H9 (cell line): ENCODE data around the gene PLD5. TPM values are rescaled to one million over a fixed set of nuclear protein-coding genes. Genes with fewer than 3 reads are reported as not detected.

ENCODE experiments used
- DNase-seq: peaks from one replicate; pipeline ENCODE4 v3.0.0-alpha.2; 2017
- H2AFZ ChIP-seq: one replicate; pipeline ENCODE4 v1.6.1; 2013; ENCODE audit warnings: mild to moderate bottlenecking, low read length, control low read depth, moderate library complexity
- H2AK5ac ChIP-seq: 2 replicates; pipeline ENCODE4 v1.6.1; 2013; ENCODE audit warnings: low read length, control low read depth, mixed read lengths; ENCODE audit not compliant: insufficient read length
- H2BK120ac ChIP-seq: one replicate; pipeline ENCODE4 v1.6.1; 2013; ENCODE audit warnings: low read depth, mild to moderate bottlenecking, low read length, control low read depth, inconsistent platforms; ENCODE audit not compliant: poor library complexity, severe bottlenecking
- H2BK12ac ChIP-seq: 2 replicates; pipeline ENCODE4 v1.6.1; 2013; ENCODE audit warnings: low read length, control low read depth, mixed read lengths, low read depth; ENCODE audit not compliant: insufficient read length
- H2BK15ac ChIP-seq: 2 replicates; pipeline ENCODE4 v1.6.1; 2013; ENCODE audit warnings: low read depth, low read length, control low read depth
- H2BK20ac ChIP-seq: one replicate; pipeline ENCODE4 v1.6.1; 2013; ENCODE audit warnings: low read depth, mild to moderate bottlenecking, low read length, control low read depth, inconsistent platforms; ENCODE audit not compliant: poor library complexity, severe bottlenecking
- H2BK5ac ChIP-seq: 2 replicates; pipeline ENCODE4 v1.6.1; 2013; ENCODE audit warnings: low read length, control low read depth, mixed read lengths; ENCODE audit not compliant: insufficient read length
- H3K14ac ChIP-seq: 2 replicates; pipeline ENCODE4 v1.6.1; 2013; ENCODE audit warnings: low read length, control low read depth; ENCODE audit not compliant: insufficient read depth
- H3K18ac ChIP-seq: 2 replicates; pipeline ENCODE4 v1.6.1; 2013; ENCODE audit warnings: low read depth, mild to moderate bottlenecking, mixed read lengths, low read length, control low read depth; ENCODE audit not compliant: insufficient read length
- H3K23ac ChIP-seq: 2 replicates; pipeline ENCODE4 v1.6.1; 2013; ENCODE audit warnings: low read length, control low read depth, mixed read lengths, low read depth; ENCODE audit not compliant: insufficient read length
- H3K23me2 ChIP-seq: 2 replicates; pipeline ENCODE4 v1.6.1; 2013; ENCODE audit warnings: low read depth, mild to moderate bottlenecking, mixed read lengths, low read length, control low read depth; ENCODE audit not compliant: insufficient read length, poor library complexity, severe bottlenecking
- H3K27ac ChIP-seq: 2 replicates; pipeline ENCODE4 v1.5.1; 2013; ENCODE audit warnings: low read length, control low read depth, mixed read lengths, low read depth; ENCODE audit not compliant: insufficient read length
- H3K27me3 ChIP-seq: 2 replicates; pipeline ENCODE4 v1.6.1; 2013; ENCODE audit warnings: low read length, control low read depth, inconsistent platforms; ENCODE audit not compliant: insufficient read depth
- H3K4ac ChIP-seq: 2 replicates; pipeline ENCODE4 v1.6.1; 2013; ENCODE audit warnings: low read depth, mild to moderate bottlenecking, control low read depth, inconsistent platforms, low read length, moderate library complexity
- H3K4me1 ChIP-seq: 2 replicates; pipeline ENCODE4 v1.6.1; 2013; ENCODE audit warnings: low read length, control low read depth, inconsistent platforms; ENCODE audit not compliant: insufficient read depth
- H3K4me2 ChIP-seq: 2 replicates; pipeline ENCODE4 v1.6.1; 2013; ENCODE audit warnings: low read length, control low read depth, mixed read lengths; ENCODE audit not compliant: insufficient read length, insufficient read depth
- H3K56ac ChIP-seq: 2 replicates; pipeline ENCODE4 v1.6.1; 2013; ENCODE audit warnings: low read depth, mild to moderate bottlenecking, mixed read lengths, low read length, control low read depth; ENCODE audit not compliant: insufficient read length
- H3K79me1 ChIP-seq: 2 replicates; pipeline ENCODE4 v1.6.1; 2013; ENCODE audit warnings: low read depth, mild to moderate bottlenecking, moderate library complexity, low read length, control low read depth, inconsistent platforms; ENCODE audit not compliant: insufficient read depth, poor library complexity, severe bottlenecking
- H3K79me2 ChIP-seq: 2 replicates; pipeline ENCODE4 v1.6.1; 2013; ENCODE audit warnings: low read length, control low read depth, inconsistent platforms; ENCODE audit not compliant: insufficient read depth
- H3K9ac ChIP-seq: 2 replicates; pipeline ENCODE4 v1.6.1; 2013; ENCODE audit warnings: low read length, control low read depth, mixed read lengths; ENCODE audit not compliant: insufficient read length; ENCODE audit errors: extremely low read depth
- H3K9me3 ChIP-seq: one replicate; pipeline ENCODE4 v1.6.1; 2013; ENCODE audit warnings: low read depth, low read length, inconsistent platforms; ENCODE audit not compliant: control insufficient read depth
- H3T11ph ChIP-seq: one replicate; pipeline ENCODE4 v1.6.1; 2013; ENCODE audit warnings: mild to moderate bottlenecking, low read length, control low read depth, inconsistent platforms
- H4K20me1 ChIP-seq: one replicate; pipeline ENCODE4 v1.6.1; 2013; ENCODE audit not compliant: control insufficient read depth, insufficient read length, insufficient read depth
- H4K5ac ChIP-seq: 2 replicates; pipeline ENCODE4 v1.6.1; 2013; ENCODE audit warnings: low read depth, mild to moderate bottlenecking, mixed read lengths, low read length, control low read depth; ENCODE audit not compliant: insufficient read length
- H4K8ac ChIP-seq: replicated peaks from 2 replicates; pipeline ENCODE4 v1.6.1; 2013; ENCODE audit warnings: low read length, control low read depth, mixed read lengths, low read depth; ENCODE audit not compliant: insufficient read length
- H4K91ac ChIP-seq: 2 replicates; pipeline ENCODE4 v1.6.1; 2013; ENCODE audit warnings: low read depth, mild to moderate bottlenecking, moderate library complexity, mixed read lengths, low read length, control low read depth; ENCODE audit not compliant: insufficient read length
- H3K27ac Mint-ChIP-seq, 3 experiments: 2 replicates in 2 of 3; 3 replicates in 1 of 3; pipeline ENCODE4 v1.8.0; 2020 to 2021; ENCODE audit warnings: mixed read lengths in 3 of 3, mild to moderate bottlenecking in 1 of 3, moderate library complexity in 1 of 3
- H3K27me3 Mint-ChIP-seq: 2 replicates; pipeline ENCODE4 v1.8.0; 2021; ENCODE audit warnings: low read depth, mild to moderate bottlenecking, moderate library complexity, mixed read lengths
- H3K36me3 Mint-ChIP-seq, 3 experiments: 2 replicates in 2 of 3; 3 replicates in 1 of 3; pipeline ENCODE4 v1.8.0; 2020 to 2021; ENCODE audit warnings: low read depth in 3 of 3, mixed read lengths in 3 of 3; ENCODE audit not compliant: insufficient read depth in 1 of 3
- H3K4me1 Mint-ChIP-seq, 2 experiments: 2 replicates each; pipeline ENCODE4 v1.8.0; 2020; ENCODE audit warnings: mixed read lengths in 2 of 2
- H3K4me3 Mint-ChIP-seq, 2 experiments: 2 replicates in 1 of 2; 3 replicates in 1 of 2; pipeline ENCODE4 v1.8.0; 2020 to 2021; ENCODE audit warnings: mild to moderate bottlenecking in 2 of 2, mixed read lengths in 2 of 2, moderate library complexity in 1 of 2
- H3K9me3 Mint-ChIP-seq, 2 experiments: 2 replicates in 1 of 2; 3 replicates in 1 of 2; pipeline ENCODE4 v1.8.0; 2020; ENCODE audit warnings: mild to moderate bottlenecking in 2 of 2, mixed read lengths in 2 of 2, moderate library complexity in 1 of 2
- CTCF ChIP-seq: fragments of 200-600 bp; sonication (generic); conservative IDR thresholded peaks from 3 replicates; pipeline ENCODE4 v1.8.0; 2021; ENCODE audit warnings: antibody characterized with exemption, mild to moderate bottlenecking
- WGBS: extraction: QIAGEN DNeasy Blood & Tissue Kit; methylation state at CpG from one replicate; pipeline ENCODE4 v1.1.7; 2013; ENCODE audit warnings: missing lambda C conversion rate, low lambda C conversion rate, mixed read lengths; ENCODE audit not compliant: insufficient read length; ENCODE audit errors: extremely low coverage; 5-methylcytosine and 5-hydroxymethylcytosine counted together
- total RNA-seq: library from RNA; stranded (reverse); gene quantifications from 2 replicates; pipeline ENCODE4 v1.2.1, GENCODE V29; 2021

Gene PLD5
- total RNA-seq, 1 experiment from 2014 or later: 5.2 TPM

GRCh38 chr1:242525769-242526168, 1.3 kb upstream of the PLD5 start:
- Histone ChIP-seq H3K23ac (no peak overlapping the region), H3K27ac (no peak overlapping the region), H2BK12ac (no peak overlapping the region), H3K4ac (no peak overlapping the region), H2BK5ac (no peak overlapping the region), H2AK5ac (no peak overlapping the region), H2BK15ac (no peak overlapping the region), H4K20me1 (no peaks in the 10 kb centered on the region), H3K79me1 (no peaks in the 10 kb centered on the region), H2BK20ac (no peak overlapping the region), H3K9ac (no peak overlapping the region), H3K23me2 (peaks cover 21% of the 10 kb centered on the region), H3K56ac (no peak overlapping the region), H4K5ac (no peak overlapping the region), H3K27me3 (peaks cover 11% of the 10 kb centered on the region), H4K8ac (no peak overlapping the region), H3K4me1 (no peaks in the 10 kb centered on the region), H3K14ac (no peak overlapping the region), H2BK120ac (no peak overlapping the region), H2AFZ (no peak overlapping the region), H4K91ac (no peak overlapping the region), H3K18ac (no peak overlapping the region), H3K79me2 (no peaks in the 10 kb centered on the region), H3K4me2 (peak overlapping the region; percentile 59), H3K9me3 (no peaks in the 10 kb centered on the region), H3T11ph (no peak overlapping the region)
- no peak for DNase-seq
- Mint-ChIP-seq H3K36me3 (no peaks in the 10 kb centered on the region; a peak in 2 of 7 replicates), H3K4me3 (peak overlapping the region; percentile 78 to 90), H3K4me1 (peaks cover 13 to 16% of the 10 kb centered on the region in 2 experiments), H3K27me3 (peaks cover 41% of the 10 kb centered on the region), H3K27ac (no peak overlapping the region; a peak in 1 of 7 replicates), H3K9me3 (no peaks in the 10 kb centered on the region)
- no peak for TF ChIP-seq CTCF
- WGBS: no CpG with 5 or more reads among the region's 2 CpGs
